Right lobe of liver (tissue), 4 donors: ENCODE results near the gene ANKRD44.

Experiments used
- CTCF ChIP-seq, 4 donors: fragments of 200-600 bp in 3 of 4; fragments of 450-650 bp in 1 of 4; IDR thresholded peaks; one replicate each; pipeline versions ENCODE4 v1.5.1 to v1.8.0; 2016 to 2022; ENCODE audit warnings: antibody characterized with exemption in 4 of 4, mild to moderate bottlenecking in 2 of 4
- POLR2A ChIP-seq: fragments of 450-650 bp; IDR thresholded peaks from one replicate; pipeline ENCODE4 v1.6.1; 2017; ENCODE audit warnings: antibody characterized with exemption, mild to moderate bottlenecking
- donor health status: DM: no; HTN: no; CAD: no.
- donor health status: DM: no; HTN: no; CAD: no.
- donor health status: DM: no; HTN: yes; CAD: no.

- TF ChIP-seq CTCF (IDR thresholded peaks at IDR 0.05) (no peak), POLR2A (no peak)
These were observed 366.0 kb downstream of the ANKRD44 start for GRCh38 chr2:196944570-196944969.
